Muscle of leg (tissue), 11 donors: Measurements from ENCODE around the gene RNF213. TPM values are rescaled to one million over a fixed set of nuclear protein-coding genes. Genes with fewer than 3 reads are reported as not detected.

Experiments
- DNase-seq: peaks from one replicate; pipeline ENCODE4 v3.0.0; 2013
- H3K27ac ChIP-seq: one replicate; pipeline ENCODE4 v1.5.1; 2013; ENCODE audit warnings: mild to moderate bottlenecking, low read length, control low read depth
- H3K27me3 ChIP-seq: one replicate; pipeline ENCODE4 v1.6.1; 2013; ENCODE audit warnings: low read length; ENCODE audit not compliant: control insufficient read depth, insufficient read depth
- H3K36me3 ChIP-seq: one replicate; pipeline ENCODE4 v1.6.1; 2013; ENCODE audit warnings: low read length; ENCODE audit not compliant: control insufficient read depth, insufficient read depth
- H3K4me1 ChIP-seq: one replicate; pipeline ENCODE4 v1.6.1; 2013; ENCODE audit warnings: low read length; ENCODE audit not compliant: control insufficient read depth, insufficient read depth
- H3K4me3 ChIP-seq: one replicate; pipeline ENCODE4 v1.5.1; 2013; ENCODE audit warnings: low read length, control low read depth
- H3K9me3 ChIP-seq: replicated peaks from 2 replicates; pipeline ENCODE4 v1.6.1; 2013; ENCODE audit warnings: low read depth, low read length; ENCODE audit not compliant: control insufficient read depth
- WGBS: methylation state at CpG from one replicate; pipeline ENCODE4 v1.1.5; 2013; ENCODE audit warnings: missing lambda C conversion rate; ENCODE audit not compliant: insufficient coverage; 5-methylcytosine and 5-hydroxymethylcytosine counted together
- polyA plus RNA-seq, 8 donors: library from polyadenylated mRNA; unstranded; fragments of 120-200 nt; gene quantifications; one replicate each; pipeline versions ENCODE4 v1.2.1 to v1.2.3, GENCODE V29; 2013; ENCODE audit warnings: inconsistent platforms in 1 of 8, low replicate concordance in 1 of 8; ENCODE audit not compliant: insufficient read length in 8 of 8, insufficient read depth in 1 of 8
- total RNA-seq: library from RNA; stranded (reverse); fragments of 120-200 nt; gene quantifications from one replicate; pipeline ENCODE4 v1.2.4, GENCODE V29; 2013

Gene RNF213
- total and polyA plus RNA-seq, 9 donors: 23.0 to 43.0 (median 32.9) TPM

DNA sequence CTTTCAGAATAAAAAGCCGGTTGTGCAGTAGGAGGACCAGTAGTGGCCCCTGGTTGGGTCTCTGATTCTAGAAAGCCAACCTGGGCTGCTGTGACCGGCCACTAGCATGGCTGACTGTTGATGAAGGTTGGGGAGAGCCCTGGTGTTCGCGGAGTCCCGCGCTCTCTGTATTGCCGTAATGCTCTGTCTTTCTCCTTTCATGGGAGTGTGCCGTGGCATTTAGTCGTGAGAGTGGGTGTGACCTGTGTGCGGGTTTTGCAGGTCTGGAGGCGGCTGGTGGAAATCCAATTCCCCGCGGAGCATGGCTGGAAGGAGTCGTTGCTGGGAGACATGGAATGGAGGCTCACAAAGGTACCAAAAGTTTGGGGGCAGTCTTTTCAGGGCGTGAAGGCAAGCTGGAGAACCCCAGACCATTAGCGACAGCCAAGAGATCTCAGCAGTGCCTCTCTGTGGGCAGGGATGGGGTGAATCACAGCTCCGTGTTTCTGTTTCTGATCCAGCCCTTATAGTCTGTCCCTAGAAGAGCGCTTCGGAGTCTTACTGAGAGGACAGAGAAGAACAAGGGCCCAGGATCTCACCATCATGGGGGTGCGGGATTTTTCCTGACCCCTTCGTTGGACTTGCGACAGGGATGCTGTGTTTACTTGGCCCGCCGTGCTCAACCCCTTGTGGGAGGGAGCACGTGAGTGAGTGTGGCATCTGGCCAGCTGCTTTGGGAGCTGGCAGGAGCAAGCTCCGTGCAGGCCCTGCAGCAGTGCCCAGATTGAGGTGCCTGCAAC, 56.5 kb downstream of the RNF213 start:
- Histone ChIP-seq H3K4me3 (no peak overlapping the region), H3K27ac (no peak overlapping the region), H3K9me3 (no peaks in the 10 kb centered on the region), H3K27me3 (no peaks in the 10 kb centered on the region), H3K36me3 (peaks cover 67% of the 10 kb centered on the region), H3K4me1 (no peaks in the 10 kb centered on the region)
- WGBS: 86% methylated on average over 26 of the region's 26 CpGs
- no peak for DNase-seq

- WGBS: 95% methylated on average over 4 of the region's 5 CpGs
Observed at GRCh38 chr17:80317706-80317980, 57.0 kb downstream of the RNF213 start.

GRCh38 chr17:80318166-80318565, 57.5 kb downstream of the RNF213 start:
- DNase-seq: no peak
- peaks cover 63% of the 10 kb centered on the region for H3K36me3 ChIP-seq
- no peaks in the 10 kb centered on the region for H3K4me1 ChIP-seq
- H3K27ac ChIP-seq: no peak overlapping the region
- H3K9me3 ChIP-seq: peaks cover 2% of the 10 kb centered on the region
- WGBS: 100% methylated on average over 5 of the region's 6 CpGs
- no peak overlapping the region for H3K4me3 ChIP-seq
- H3K27me3 ChIP-seq: no peaks in the 10 kb centered on the region

More at GRCh38 chr17:80317706-80317980, 57.0 kb downstream of the RNF213 start:
- Histone ChIP-seq H3K36me3 (peaks cover 68% of the 10 kb centered on the region), H3K4me1 (no peaks in the 10 kb centered on the region), H3K27ac (no peak overlapping the region), H3K4me3 (no peak overlapping the region), H3K9me3 (no peaks in the 10 kb centered on the region), H3K27me3 (no peaks in the 10 kb centered on the region)
- no peak for DNase-seq

- no peaks in the 10 kb centered on the region for H3K27me3 ChIP-seq
- no peak for DNase-seq
- 65% methylated on average over 20 of the region's 22 CpGs for WGBS
- no peak overlapping the region for H3K4me3 ChIP-seq
- H3K27ac ChIP-seq: no peak overlapping the region
- H3K36me3 ChIP-seq: peaks cover 58% of the 10 kb centered on the region
- H3K9me3 ChIP-seq: peaks cover 2% of the 10 kb centered on the region
- no peaks in the 10 kb centered on the region for H3K4me1 ChIP-seq
Observed at GRCh38 chr17:80319262-80319998, 58.8 kb downstream of the RNF213 start.

GRCh38 chr17:80319999-80320344, 59.3 kb downstream of the RNF213 start:
- Histone ChIP-seq H3K27me3 (no peaks in the 10 kb centered on the region), H3K27ac (no peak overlapping the region), H3K4me3 (no peak overlapping the region), H3K9me3 (peaks cover 2% of the 10 kb centered on the region), H3K4me1 (no peaks in the 10 kb centered on the region), H3K36me3 (peaks cover 59% of the 10 kb centered on the region)
- no peak for DNase-seq
- WGBS: no CpG with 5 or more reads among the region's 4 CpGs

DNA sequence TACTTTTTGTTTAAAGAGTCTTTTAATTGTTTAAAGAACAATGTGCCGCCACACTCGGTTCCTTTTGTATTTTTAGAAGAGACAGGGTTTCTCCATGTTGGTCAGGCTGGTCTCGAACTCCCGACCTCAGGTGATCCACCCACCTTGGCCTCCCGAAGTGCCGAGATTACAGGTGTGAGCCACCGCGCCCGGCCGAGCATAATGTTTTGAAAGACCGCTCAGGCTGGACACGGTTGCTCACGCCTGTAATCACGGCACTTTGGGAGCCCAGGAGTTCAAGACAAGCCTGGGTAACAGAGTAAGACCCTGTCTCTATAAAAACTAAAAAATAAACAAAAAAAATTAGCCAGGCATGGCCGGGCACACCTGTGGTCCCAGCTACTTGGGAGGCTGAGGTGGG, 59.8 kb downstream of the RNF213 start:
- H3K27me3 ChIP-seq: no peaks in the 10 kb centered on the region

GRCh38 chr17:80322864-80323263, 62.2 kb downstream of the RNF213 start:
- no peaks in the 10 kb centered on the region for H3K4me1 ChIP-seq
- peaks cover 2% of the 10 kb centered on the region for H3K9me3 ChIP-seq
- peaks cover 63% of the 10 kb centered on the region for H3K36me3 ChIP-seq
- H3K27me3 ChIP-seq: no peaks in the 10 kb centered on the region
- no peak overlapping the region for H3K4me3 ChIP-seq
- WGBS: no CpG with 5 or more reads among the region's 1 CpG
- no peak overlapping the region for H3K27ac ChIP-seq
- no peak for DNase-seq

More for the DNA sequence above, 59.8 kb downstream of the RNF213 start:
- DNase-seq: no peak
- 95% methylated on average over 9 of the region's 15 CpGs for WGBS
- Histone ChIP-seq H3K27ac (no peak overlapping the region), H3K4me3 (no peak overlapping the region), H3K36me3 (peaks cover 64% of the 10 kb centered on the region), H3K4me1 (no peaks in the 10 kb centered on the region), H3K9me3 (peaks cover 2% of the 10 kb centered on the region)

GRCh38 chr17:80323982-80324381, 63.3 kb downstream of the RNF213 start:
- no peak for DNase-seq
- H3K4me1 ChIP-seq: no peaks in the 10 kb centered on the region
- peaks cover 65% of the 10 kb centered on the region for H3K36me3 ChIP-seq
- WGBS: no CpG with 5 or more reads among the region's 3 CpGs
- H3K27me3 ChIP-seq: no peaks in the 10 kb centered on the region
- no peak overlapping the region for H3K27ac ChIP-seq
- no peak overlapping the region for H3K4me3 ChIP-seq
- peaks cover 2% of the 10 kb centered on the region for H3K9me3 ChIP-seq

GRCh38 chr17:80327518-80327917, 66.9 kb downstream of the RNF213 start:
- WGBS: 80% methylated on average over 10 of the region's 10 CpGs
- Histone ChIP-seq H3K4me1 (no peaks in the 10 kb centered on the region), H3K9me3 (peaks cover 2% of the 10 kb centered on the region), H3K27me3 (no peaks in the 10 kb centered on the region), H3K4me3 (no peak overlapping the region), H3K36me3 (peaks cover 67% of the 10 kb centered on the region), H3K27ac (no peak overlapping the region)
- peak; percentile 32 for DNase-seq

GRCh38 chr17:80328634-80329380, 68.2 kb downstream of the RNF213 start:
- H3K27ac ChIP-seq: no peak overlapping the region
- DNase-seq: no peak
- no peaks in the 10 kb centered on the region for H3K27me3 ChIP-seq
- H3K9me3 ChIP-seq: no peaks in the 10 kb centered on the region
- H3K36me3 ChIP-seq: peaks cover 75% of the 10 kb centered on the region
- 81% methylated on average over 21 of the region's 21 CpGs for WGBS
- H3K4me1 ChIP-seq: no peaks in the 10 kb centered on the region
- no peak overlapping the region for H3K4me3 ChIP-seq
